GM12864 (cell line): Measurements from ENCODE around the gene SNX10.

Experiments used
- DNase-seq: peaks from one replicate; pipeline ENCODE4 v3.0.0-alpha.2; 2011; ENCODE audit warnings: low read depth
- H3K4me3 ChIP-seq: 2 replicates; pipeline ENCODE4 v1.5.1; 2011; ENCODE audit warnings: mild to moderate bottlenecking, low read depth, low read length, control low read depth
- TF ChIP-seq, protein P1 (sequence below): IDR thresholded peaks from 2 replicates; pipeline ENCODE4 v1.5.1; 2011; ENCODE audit warnings: low read depth, mild to moderate bottlenecking, moderate library complexity, low read length, control low read depth, inconsistent platforms; ENCODE audit errors: missing control alignments

Gene SNX10

DNA sequence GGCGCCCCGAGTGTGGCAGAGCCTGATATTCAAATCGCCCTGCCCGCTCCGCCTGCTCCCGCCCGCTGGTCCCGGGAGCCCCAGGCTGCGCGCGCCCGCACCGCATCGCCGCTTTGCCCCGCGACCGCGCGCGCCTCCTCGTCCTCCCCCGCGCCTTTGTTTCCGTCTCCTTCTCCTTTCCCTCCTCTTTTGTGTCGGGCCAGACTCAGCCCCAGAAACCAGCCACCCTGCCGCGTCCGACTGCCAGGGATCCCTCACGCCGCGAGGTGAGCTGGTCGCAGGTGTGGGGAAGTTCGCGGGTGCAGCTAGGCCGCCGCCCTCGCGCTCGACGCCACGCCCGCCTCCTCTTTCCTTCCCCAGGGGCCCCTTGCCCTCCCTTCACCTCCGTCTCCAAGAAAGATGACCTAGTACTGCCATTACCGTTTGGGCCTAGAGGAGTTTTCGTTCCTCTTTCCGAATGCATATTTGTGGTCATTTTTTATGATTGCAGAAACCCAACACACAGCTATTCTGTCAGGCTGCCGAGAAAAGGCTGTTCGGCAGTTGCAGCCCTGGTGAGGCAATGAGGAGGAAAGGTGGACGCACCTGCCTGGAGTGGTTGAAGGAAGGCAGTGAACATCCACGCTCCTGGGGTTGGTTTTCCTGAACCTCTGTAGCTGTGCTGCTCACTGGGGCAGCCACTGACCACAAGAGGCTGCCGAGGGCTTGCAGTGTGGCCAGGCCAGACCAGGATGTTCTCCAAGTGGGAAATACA lies 107.3 kb downstream of the SNX10 start:
- DNase-seq, result peak; percentile 93
- TF ChIP-seq, protein P1, sequence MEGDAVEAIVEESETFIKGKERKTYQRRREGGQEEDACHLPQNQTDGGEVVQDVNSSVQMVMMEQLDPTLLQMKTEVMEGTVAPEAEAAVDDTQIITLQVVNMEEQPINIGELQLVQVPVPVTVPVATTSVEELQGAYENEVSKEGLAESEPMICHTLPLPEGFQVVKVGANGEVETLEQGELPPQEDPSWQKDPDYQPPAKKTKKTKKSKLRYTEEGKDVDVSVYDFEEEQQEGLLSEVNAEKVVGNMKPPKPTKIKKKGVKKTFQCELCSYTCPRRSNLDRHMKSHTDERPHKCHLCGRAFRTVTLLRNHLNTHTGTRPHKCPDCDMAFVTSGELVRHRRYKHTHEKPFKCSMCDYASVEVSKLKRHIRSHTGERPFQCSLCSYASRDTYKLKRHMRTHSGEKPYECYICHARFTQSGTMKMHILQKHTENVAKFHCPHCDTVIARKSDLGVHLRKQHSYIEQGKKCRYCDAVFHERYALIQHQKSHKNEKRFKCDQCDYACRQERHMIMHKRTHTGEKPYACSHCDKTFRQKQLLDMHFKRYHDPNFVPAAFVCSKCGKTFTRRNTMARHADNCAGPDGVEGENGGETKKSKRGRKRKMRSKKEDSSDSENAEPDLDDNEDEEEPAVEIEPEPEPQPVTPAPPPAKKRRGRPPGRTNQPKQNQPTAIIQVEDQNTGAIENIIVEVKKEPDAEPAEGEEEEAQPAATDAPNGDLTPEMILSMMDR, result no peak
- peak overlapping the region; percentile 66 for H3K4me3 ChIP-seq

DNA sequence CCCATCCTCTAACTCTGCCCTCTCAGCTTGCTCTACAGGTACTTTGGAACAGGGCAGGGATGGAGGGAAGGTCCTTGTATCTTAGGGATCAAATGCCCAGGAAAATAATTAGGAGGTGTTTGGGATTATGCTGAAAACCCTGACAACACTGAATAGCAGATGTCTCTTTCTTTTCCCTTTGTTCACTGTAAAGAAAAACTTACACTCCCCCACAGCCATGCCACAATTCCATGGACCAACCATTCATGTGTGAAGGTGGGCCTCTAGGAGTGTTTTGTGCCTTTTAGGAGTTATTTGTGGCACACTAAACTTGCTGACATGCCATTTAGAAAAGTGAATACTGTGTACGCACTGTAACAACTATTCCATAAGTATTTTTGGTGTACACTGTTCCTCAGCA lies 108.1 kb downstream of the SNX10 start:
- no peak for DNase-seq
- TF ChIP-seq, protein P1, result no peak
- H3K4me3 ChIP-seq, result no peak overlapping the region

DNA sequence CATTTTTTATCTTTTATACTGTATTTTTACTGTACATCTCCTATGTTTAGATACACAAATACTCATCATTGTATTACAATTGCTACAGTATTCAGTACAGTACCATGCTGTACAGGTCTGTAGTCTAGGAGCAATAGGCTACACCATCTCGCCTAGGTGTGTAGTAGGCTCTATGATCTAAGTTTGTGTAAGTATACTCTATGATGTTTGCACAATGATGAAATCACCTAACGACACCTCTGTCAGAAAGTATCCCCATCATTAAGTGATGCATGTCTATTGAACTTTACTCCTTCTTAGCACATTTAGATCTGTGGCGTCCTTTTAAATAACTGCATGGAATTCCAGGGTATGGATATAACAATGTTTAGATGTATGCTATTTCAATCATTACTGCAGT lies 112.0 kb downstream of the SNX10 start:
- no peak overlapping the region for H3K4me3 ChIP-seq
- TF ChIP-seq, protein P1, result no peak
- no peak for DNase-seq

DNA sequence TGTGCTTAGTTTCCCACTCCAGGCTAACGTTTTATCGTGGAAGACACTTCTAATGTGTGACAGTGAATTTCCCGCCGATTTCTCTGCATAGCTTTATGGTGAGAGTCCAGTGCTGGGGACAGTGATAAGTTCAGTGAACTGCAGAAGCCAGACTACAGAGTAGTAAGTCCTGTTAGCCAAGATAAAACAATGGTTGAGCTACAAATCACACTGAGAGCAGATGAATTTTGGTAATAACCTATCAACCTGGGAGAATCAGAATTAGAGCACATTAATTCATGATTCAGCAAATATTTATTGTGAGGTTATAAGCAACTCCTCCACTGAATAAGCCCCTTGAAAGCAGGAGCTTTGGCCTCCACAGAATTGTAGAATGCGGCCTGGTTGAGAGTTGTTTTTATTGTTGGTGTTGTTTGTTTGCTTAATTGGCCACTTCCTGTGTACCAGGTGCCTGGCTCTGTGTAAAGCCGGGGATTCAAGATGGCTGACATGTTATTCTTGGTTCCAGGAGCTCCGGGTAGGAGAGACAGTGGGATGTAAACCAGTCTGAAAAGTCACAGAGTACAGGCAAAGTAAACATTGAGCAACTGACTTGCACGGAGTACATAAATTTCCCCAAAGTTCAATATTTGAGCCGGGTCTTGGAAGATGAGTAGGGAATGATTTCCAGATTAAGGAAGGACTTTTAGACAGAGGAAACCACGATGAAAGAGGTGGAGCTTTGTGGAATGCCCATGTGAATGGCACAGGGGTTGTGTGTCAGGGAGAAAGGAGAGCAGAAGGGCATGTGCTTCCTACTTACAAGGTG lies 112.7 kb downstream of the SNX10 start:
- no peak for DNase-seq
- TF ChIP-seq, protein P1, result no peak
- H3K4me3 ChIP-seq, result no peak overlapping the region

DNA sequence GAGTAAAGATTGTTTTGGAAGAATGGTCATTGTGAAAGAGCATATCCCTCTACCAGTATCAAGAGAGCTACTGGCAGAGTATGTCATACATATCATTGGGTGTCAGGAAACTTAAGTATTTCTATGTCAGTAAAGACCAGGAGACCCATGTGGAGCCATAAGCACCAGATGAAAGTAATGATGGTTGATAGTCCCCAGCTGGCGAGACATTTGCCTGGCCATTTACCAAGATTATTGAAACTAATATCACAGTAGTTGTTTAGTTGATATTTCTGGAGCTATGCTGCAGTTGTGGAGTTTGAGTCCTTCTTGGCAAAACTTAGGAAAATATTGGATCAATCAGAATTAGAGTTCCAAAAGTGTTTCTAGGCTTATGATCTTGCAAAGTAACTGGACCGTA lies 114.8 kb downstream of the SNX10 start:
- H3K4me3 ChIP-seq, result no peak overlapping the region
- DNase-seq, result no peak
- TF ChIP-seq, protein P1, result no peak

DNA sequence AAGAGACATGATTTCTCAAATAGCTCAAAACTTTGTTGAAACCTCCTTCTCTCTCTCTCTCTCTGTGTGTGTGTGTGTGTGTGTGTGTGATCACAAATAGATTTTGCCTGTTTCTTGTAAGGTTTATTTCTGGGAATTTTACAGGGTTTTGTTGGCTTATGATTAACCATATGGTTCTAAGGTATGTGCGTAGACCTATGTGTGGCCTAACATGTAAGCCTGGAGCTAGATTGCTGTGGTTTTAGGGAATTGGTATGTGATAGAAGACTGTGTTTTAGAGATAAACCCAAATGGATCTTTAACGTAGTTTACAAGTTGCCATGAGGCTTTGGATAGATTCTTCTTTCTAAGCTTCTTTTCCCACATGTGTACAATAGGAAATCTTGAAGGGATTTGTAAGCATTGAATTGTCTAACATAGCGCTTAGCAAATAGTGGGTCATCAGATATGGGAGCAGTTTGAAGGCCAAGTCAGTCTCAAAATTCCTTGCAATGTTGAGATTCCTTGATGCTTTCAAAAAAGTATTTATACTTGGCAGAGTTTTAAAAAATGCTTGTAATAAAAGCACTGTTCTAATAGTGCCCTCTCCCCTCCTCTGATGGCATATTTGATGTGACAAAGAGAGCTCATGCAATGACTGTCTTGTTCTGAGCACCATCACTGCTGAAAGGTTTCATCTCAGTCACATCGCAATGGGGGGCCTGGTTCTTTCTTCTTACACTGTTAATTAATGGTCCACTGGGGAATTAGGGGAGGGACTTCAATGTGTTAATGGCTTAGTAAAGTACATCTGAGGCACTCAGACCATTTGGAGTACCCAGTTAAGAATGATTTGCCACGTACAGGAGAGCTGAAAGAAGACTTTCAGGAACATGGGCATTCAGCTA lies 118.2 kb downstream of the SNX10 start:
- TF ChIP-seq, protein P1, result no peak
- no peak overlapping the region for H3K4me3 ChIP-seq
- no peak for DNase-seq
